HG03521 (cell line): ENCODE results near the gene CD300A.

Experiments used
- ATAC-seq: cut with Tn5 transposase; IDR thresholded peaks from one replicate; pipeline ENCODE4 v1.9.1; 2021; ENCODE audit warnings: mild to moderate bottlenecking, moderate library complexity; ENCODE audit not compliant: unreplicated experiment

The CD300A gene

DNA sequence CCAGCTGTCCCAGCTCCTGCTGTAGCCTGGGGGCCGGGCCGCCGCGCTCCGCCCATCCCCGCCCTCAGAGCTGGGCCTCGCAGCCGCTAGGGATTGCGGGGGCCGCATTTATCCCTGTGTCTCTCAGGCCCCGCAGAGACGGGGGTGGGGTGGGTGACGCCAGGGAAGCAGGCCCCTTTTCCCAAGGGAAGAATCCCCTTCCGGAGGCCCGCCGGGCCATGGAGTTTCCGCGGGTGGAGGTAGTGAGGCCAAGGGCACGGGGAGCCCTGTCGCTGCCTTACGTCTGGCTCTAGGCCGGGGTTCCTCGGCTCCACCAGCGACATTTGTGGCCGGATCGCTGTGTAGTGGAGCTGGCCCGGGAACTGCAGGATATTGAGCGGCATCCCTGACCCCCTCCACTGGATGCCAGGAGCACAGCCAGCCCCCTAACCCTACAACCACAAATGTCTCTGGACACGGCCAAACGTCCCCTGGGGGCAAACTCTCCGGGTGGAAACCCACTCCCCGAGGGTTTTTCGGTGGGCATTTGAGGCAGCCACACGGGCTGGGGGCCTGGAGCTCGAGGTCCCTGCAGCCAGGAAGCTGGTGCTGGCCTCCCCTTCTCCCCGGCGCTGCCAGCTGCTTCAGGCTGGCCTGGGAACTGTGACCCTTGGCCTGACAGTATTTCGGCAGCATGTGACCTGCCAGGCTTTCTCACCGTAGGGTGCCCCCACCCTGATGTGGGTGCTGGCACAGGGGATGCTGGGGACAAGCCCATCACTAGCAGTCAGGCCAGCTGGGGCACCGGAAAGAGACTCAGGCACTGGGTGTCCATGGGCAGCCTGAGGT, 12.0 kb upstream of the CD300A start:
- peak; percentile 89 for ATAC-seq

DNA sequence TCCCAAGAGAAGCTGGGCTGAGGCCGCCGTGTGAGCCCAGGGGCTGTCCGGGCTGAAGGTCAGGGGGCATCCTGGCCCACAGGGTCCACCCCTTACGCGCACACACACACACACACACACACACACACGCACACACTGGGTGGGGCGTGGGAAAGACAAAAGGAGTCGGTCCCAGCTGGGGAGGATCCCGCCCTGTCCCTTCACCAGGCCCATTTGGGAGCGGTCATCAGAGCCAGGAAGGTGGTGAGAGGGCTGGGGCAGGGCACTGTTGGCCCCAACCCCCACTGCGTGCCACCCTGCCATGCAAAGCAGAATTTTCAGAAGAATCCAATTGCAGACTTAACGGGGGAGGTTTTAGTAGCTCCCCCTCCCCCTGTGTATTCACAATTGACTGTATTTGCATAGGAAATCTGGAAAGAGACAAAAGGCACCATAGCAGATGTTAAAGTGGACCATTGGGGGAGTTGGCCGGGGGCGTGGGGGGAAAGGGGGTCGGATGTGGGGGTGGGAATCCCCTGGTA, 11.3 kb upstream of the CD300A start:
- ATAC-seq: no peak

DNA sequence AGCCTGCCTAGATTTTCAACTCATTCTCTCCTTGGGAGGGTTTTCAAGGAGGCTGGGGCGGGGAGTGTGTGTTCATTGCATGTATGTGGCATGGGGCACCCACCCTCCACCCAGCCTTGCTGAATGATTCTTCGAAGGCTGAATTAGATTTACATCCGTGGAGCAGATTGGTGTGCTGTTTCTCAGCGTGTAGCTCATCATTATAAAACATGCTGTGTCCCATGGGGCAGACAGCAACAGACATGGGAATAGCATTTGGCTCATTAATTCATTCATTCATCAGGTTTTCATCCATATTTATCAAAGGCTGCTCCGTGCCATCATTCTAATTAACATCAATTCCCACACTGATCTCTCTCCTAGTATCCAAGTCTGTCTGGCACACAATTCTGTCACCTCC, 10.6 kb upstream of the CD300A start:
- no peak for ATAC-seq

DNA sequence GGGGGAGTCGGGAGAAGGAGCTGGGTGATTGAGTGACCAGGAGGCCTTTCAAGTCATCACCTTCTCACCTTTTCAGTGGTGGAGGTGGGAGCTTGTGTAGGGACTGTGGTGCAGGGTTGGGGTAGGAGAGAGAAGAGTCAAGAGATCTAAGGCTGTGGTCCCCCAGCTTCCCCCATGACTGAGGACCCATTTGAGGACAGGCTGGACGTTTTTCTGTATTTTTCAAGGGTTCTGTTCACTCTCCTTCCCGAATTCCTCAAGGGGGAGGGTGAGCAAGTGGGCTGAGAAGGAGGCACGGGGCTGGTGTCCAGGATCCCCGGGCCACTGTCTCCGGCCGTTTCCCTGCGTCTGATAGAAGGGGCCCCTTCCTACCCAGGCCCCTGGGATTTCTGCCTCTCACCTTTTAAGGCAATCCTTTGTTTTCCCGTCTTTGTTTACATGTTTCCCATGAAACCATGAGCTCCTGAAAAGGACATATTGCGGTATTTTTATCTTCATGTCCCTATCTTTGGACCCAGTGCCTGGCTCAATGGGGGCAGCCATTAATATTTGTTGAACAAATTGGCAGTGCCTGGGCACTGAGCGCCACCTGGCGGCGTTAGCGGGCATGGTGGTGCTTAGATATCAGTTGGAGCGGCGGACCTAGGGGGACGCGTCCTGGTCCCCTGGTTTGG, 9.2 kb upstream of the CD300A start:
- no peak for ATAC-seq

DNA sequence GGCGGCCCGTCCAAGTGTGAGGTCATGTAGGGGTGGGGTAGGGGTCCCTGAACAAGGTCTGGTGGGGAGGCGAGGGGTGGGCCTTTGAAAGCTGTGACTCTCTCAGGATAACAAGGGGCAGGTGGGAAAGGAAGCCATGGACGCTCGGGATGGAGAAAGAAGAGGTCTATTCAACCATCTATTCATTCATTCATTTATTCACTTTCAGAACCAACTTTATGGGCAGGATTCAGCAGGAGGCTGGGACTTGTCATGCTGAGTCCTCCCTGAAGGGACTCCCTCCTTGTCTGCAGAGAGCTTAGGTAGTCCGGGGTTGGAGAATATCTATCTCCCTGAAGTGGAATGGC, 8.6 kb upstream of the CD300A start:
- ATAC-seq: no peak

DNA sequence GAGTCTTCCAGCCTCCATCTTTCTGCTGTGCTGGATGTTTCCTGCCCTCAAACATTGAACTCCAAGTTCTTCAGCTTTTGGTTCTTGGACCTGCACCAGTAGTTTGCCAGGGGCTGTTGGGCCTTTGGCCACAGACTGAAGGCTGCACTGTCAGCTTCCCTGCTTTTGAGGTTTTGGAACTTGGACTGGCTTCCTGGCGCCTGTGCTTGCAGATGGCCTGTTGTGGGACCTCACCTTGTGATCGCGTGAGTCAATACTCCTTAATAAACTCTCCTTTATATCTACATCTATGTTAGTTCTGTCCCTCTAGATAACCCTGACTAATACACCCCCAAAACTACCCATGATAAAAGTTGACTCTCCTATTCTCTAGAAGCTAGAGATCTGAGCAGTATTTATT, 7.6 kb upstream of the CD300A start:
- no peak for ATAC-seq

DNA sequence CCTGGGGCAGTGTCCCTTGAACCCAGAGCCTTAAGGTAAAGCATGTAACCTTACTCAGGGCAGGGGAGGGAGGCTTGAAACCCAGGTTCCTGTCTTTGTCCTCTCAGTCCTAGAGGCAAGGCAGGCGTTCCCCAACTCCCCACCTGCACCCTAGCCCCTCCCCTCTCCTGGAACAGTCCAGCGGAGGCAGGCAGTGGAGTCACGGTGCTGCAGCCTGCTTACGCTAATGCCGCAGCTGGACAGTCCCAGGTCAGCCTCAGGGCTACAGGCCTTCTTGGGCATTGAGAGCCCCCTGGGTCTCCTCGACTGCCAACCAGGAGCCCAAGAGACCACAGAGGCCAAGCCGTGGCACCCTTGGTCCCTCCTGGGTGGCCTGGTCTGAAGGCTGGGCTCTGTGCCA, 6.8 kb upstream of the CD300A start:
- ATAC-seq: no peak

DNA sequence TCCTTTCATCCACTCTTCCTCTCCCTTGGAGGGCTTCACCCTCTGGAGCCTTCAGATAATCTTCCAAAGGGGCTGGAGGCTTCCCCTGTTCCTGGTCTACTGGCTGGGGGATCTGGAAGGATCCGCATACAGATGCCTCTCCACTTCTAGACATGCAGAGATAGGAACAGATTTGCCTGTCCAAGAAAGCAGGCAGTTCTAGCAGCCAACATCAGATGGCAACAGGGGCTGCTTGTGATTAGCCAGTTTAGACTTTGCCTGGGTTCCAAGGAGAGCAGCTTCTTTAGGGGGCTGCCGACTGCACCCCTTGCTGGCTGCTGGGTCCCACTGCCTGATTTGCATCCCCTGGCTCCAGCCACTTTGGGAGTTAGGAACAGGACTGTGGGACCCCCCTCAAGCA, 6.2 kb upstream of the CD300A start:
- ATAC-seq: no peak

DNA sequence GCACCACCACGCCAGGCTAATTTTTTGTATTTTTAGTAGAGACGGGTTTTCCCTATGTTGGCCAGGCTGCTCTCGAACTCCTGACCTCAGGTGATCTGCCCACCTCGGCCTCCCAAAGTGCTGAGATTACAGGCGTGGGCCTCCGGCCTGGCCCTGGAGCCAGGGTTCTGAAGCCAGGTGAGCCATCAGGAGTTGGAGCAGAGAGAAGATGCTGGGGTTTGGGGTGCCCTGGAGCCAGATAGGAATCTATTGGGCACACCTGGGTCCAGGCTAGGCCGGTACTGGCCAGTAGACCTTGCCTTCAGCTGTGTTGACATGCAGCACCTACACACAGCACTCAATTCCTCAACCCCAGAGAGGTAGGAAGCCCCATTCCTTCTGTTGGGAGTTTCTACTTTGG, 5.4 kb upstream of the CD300A start:
- no peak for ATAC-seq

DNA sequence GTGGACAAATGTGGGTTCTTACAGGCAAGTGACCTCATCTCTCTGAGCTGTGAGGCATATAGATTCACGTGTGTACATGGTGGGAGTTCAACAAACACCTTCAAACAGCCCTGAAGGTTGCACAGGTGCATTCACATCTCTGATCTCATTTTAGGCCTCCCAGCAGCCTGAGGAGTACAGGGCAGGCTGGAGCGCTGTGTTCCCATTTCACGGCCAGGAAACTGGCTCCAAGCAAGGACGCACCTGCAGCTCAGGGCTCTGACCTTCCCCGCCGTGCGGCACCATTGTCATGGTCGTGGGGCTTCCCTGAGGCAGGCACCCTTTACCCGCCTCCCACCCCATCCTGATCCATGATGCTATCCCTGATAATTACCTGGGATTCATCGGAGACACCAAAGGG, 4.8 kb upstream of the CD300A start:
- ATAC-seq: no peak

DNA sequence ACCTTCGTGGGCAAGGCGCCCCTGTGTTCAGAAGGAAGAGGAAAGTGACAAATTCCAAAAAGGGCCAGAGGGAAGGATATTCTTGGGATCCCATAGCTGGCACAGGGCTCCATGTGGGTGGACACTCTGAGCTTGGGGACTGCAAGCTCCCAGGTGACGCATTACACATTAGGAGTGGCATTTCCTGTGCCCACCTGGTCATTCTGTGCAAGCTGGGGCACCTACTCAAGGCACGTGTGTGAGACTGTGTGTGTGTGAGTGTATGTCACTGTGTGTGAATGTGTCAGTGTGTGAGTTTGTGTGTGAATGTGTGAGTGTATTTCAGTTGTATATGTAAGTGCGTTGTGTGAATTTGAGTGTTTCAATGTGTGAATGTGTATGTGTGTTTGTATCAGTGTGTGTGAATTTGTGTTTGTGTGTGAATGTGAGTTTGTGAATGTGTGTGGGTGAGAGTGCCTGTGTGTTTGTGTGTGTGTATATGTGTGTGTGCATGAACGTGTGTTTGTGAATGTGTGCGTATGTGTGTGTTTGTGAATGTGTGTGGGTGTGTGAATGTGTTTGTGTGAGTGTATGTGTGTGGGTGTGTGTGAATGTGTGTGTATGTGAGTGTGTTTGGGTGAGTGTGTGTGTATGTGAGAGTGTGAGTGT, 1.6 kb upstream of the CD300A start:
- ATAC-seq: no peak

DNA sequence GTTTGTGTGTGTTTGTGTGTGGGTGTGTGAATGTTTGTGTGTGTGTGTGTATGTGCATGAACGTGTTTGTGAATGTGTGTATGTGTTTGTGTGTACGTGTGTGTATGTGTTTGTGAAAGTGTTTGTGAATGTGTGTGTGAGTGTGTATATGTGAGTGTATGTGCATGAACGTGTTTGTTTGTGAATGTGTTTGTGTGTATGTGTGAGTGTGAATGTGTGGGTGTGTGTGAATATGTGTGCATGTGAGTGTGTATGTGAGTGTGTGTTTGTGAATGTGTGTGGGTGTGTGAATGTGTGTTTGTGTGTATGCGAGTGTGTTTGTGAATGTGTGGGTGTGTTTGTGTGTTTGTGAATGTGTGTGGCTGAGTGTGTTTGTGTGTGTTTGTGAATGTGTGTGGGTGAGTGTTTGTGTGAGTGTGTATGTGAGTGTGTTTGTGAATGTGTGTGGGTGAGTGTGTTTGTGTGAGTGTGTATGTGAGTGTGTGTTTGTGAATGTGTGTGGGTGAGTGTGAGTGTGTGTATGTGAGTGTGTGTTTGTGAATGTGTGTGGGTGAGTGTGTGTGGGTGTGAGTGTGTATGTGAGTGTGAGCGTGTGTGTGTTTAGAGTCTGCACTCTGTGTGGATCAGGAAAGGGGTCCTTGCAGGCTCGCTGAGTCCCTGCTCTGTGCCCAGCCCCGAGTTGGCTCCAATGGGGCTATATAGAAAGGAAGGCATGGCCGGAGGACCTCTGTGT, 890 bp upstream of the CD300A start:
- ATAC-seq: no peak

DNA sequence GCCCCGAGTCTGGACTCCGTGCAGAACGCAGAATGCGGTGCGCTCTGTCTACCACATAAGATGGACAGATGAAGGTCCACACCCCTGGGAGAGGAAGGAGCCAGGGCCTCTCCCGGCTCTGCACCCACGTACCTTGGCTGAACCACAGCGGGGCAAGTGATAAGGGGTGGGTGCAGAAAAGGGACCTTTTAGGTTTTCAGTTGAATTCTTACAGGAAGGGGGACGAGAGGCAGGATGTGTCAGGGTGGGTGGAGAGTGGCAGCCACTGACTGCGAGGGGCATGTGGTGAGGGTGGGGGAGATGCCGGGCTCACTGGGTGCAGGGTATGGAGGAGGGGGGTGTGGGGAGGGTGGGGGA, 372 bp downstream of the CD300A start:
- ATAC-seq: no peak

DNA sequence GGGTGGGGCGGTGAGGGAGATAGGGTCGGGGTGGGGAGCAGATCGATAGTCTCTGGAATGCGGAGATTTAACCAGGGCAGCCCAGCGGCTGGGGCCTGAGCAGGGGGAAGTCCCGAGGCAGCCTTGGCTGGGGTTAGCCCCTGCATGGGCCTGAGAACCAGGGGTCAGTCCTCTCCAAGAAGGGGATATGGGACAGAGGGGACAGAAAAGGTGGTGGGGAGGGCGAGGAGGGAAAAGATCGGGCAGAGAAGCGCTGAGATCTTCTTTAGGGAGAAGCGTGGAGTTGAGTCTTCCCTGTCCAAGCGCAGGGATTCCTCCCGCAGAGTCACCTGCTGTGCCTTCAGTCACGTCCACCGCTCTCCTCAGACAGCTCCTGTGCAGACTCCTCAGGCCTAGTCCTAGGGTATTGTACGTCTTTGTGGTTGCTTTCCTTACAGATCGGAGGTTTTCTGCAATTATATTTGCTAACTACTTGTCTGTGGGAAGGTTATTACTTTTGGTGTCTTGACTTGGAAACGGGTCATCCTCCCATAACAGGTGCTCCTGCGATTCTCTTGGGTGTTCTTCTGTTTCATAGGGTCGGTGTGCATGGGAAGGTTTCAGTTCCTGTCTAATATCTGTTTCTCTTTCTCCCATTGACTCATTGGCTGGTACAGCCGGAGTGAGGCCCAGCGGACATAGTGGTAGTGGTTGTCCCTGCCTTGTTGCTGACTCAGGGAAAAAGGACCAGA, 952 bp downstream of the CD300A start:
- peak; percentile 68 for ATAC-seq

DNA sequence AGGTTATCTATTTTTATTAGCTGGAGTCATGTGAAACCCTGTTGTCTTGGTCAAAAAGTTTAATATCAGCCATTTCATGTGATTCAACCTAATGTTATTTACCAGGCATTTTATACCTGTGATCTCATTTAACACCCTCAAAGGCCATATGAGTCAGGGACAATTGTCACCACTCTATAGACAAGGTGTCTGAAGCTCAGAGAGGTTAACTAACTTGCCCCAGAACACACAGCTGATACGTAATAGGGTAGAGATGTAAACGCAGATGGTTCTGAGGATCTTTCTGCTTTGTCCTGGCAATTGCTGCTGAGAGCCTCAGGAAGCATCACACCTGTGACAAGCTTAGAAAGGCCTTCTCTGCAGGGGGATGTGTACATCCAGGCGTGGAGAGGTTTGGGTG, 4.9 kb downstream of the CD300A start:
- no peak for ATAC-seq

DNA sequence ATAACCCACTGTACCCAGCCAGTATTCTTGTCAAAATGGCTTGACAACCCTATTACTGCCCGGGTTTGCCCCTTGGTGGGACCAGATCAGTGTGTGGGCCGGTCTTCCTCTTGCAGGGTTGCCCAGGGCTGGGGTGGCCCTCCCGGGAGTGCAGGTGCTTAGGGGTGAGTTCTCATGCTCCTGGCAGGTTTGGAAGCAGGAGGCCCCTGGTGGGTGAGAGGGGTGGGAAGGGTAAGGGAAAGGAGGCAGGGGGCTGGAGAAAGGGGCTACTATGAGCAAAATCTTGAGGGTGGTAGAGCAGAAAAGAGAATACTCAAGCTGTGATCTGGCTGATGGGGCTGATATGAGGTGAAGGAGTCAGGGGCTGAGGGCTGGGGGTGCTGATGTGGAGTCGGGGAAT, 6.5 kb downstream of the CD300A start:
- ATAC-seq: no peak

DNA sequence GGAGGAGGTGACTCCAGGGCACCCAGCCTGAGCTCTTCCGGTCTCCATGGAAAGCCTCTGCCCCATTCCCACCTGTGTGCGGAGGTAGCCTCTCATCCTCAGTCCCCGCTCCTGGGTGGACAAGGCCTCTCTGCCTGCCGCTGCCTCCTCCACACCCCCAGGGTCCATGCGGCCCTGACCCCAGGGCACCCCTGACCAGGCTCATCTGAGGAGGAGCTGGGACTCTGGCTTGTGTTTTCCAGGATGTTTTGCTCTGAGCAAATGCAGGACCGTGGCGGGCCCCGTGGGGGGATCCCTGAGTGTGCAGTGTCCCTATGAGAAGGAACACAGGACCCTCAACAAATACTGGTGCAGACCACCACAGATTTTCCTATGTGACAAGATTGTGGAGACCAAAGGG, 6.9 kb downstream of the CD300A start:
- no peak for ATAC-seq

DNA sequence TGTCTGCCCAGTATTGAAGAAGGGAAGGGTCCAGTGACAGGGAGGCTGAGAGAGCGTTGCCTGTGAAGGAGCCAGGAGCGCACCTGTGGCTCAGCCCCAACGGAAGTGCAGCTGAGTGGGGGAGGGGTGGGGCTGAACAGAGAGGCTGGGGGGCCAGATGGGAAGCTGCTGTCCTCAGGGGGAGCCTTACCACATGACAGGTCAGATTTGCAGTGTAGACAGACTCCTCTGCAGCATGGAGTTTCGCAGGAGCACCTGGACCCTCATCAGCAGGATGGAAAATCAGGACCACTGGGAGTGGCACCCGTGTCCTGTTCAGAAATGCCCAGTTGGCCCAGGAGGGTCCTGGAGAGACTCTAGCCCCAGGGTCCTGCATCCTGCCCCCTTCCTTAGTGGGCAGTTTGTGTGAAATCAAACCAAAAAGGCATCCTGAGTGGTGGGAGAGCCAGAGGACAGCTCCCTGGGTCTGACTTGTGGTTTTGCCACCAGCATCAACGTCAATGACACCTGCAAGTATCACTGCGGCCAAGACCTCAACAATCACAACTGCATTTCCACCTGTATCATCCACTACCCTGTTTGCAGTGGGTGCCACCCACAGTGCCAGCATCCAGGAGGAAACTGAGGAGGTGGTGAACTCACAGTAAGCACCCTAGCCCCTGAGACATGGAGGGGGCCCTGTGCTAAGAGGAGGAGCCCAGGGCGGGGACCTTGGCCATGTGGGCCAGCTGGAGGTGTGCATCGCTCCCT, 7.8 kb downstream of the CD300A start:
- ATAC-seq: no peak

DNA sequence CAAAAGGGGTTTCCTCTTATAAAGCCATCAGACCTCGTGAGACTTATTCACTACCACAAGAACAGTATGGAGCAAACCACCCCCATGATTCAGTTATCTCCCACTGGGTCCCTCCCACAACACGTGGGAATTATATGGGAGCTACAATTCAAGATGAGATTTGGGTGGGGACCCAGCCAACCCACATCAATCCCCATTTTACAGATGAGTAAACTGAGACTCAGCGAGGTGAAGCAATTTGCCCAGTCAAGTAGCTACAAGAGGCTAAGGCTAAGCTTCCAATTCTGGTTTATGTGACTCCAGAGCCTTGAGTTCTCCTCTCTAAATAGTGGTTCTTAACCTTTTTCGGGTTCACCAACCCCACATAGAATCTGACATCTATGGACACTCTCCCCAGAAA, 8.8 kb downstream of the CD300A start:
- ATAC-seq: no peak

DNA sequence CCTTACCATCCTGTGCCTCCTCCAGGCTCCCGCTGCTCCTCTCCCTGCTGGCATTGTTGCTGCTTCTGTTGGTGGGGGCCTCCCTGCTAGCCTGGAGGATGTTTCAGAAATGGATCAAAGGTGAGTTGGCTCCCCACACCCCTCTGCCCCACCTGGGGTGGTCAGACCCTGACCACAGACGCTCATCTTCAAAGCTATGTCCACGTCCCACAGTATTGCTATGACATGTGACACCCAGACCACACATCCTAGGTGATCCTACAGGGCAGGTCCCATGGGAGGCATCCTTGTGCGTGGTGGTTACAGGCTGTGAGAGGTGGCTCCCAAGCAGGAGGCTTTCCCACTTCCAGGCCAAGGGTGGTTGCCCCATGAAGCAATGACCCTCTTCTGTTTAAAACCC, 11.0 kb downstream of the CD300A start:
- no peak for ATAC-seq
